ENCODE measurements around the gene DLG5.

Gene DLG5

DNA sequence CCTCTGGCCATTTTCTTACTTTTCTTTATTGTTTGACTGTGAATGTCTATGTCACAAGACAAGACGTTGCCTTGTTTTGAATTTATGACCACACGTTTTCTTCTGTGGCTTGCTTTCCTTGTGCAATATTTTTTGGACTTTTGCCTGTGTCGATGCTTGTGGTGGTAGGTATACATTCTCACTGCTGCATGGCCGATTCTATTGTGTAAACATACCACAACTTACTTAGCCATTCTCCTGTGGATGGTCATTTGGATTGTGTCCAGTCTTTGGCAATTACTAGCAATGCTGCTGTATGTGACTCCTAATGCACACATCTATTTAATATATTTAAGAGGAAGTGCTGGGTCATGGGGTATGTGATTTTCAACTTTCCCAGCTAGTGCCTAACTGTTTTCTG lies 18.0 kb upstream of the DLG5 start:
- H3K27ac ChIP-seq: no peak overlapping the region
- no peak for TF ChIP-seq CTCF (conservative IDR thresholded peaks at IDR 0.05)

- TF ChIP-seq CTCF (conservative IDR thresholded peaks at IDR 0.05): no peak
- peak overlapping the region; percentile 54 for H3K27ac ChIP-seq
Measured at GRCh38 chr10:77943121-77943901, 16.8 kb upstream of the DLG5 start.

GRCh38 chr10:77941790-77942189 lies 15.2 kb upstream of the DLG5 start:
- TF ChIP-seq CTCF (conservative IDR thresholded peaks at IDR 0.05): no peak
- no peak overlapping the region; the same call in 1 of the 2 replicates for H3K27ac ChIP-seq

GRCh38 chr10:77940627-77941026 lies 14.1 kb upstream of the DLG5 start:
- no peak for TF ChIP-seq CTCF (conservative IDR thresholded peaks at IDR 0.05)
- no peak overlapping the region for H3K27ac ChIP-seq

GRCh38 chr10:77940225-77940624 lies 13.7 kb upstream of the DLG5 start:
- no peak overlapping the region for H3K27ac ChIP-seq

DNA sequence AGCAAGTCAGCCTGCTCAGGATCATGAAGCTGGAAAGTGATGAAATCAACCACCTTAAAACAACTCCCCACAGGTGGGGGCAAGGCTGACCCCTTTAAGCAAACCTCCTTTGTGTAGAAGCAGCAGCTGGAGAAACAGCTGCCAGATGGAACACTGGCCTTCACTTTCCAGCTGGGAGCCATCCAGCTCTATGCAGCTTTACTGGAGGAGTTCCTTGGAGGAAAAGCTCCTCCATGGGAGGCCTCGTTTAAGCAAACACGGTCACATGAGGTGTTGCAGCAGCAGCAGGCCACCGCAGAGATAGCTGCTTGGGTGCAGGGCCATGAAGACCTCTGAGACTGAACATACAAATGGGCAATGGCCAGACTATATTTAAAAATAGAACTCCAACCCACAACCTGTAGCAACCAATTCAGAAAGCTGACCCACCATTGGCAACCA lies 13.0 kb upstream of the DLG5 start:
- H3K27ac ChIP-seq: no peak overlapping the region
- TF ChIP-seq CTCF (conservative IDR thresholded peaks at IDR 0.05): no peak

More at GRCh38 chr10:77940225-77940624, 13.7 kb upstream of the DLG5 start:
- TF ChIP-seq CTCF (conservative IDR thresholded peaks at IDR 0.05): no peak

DNA sequence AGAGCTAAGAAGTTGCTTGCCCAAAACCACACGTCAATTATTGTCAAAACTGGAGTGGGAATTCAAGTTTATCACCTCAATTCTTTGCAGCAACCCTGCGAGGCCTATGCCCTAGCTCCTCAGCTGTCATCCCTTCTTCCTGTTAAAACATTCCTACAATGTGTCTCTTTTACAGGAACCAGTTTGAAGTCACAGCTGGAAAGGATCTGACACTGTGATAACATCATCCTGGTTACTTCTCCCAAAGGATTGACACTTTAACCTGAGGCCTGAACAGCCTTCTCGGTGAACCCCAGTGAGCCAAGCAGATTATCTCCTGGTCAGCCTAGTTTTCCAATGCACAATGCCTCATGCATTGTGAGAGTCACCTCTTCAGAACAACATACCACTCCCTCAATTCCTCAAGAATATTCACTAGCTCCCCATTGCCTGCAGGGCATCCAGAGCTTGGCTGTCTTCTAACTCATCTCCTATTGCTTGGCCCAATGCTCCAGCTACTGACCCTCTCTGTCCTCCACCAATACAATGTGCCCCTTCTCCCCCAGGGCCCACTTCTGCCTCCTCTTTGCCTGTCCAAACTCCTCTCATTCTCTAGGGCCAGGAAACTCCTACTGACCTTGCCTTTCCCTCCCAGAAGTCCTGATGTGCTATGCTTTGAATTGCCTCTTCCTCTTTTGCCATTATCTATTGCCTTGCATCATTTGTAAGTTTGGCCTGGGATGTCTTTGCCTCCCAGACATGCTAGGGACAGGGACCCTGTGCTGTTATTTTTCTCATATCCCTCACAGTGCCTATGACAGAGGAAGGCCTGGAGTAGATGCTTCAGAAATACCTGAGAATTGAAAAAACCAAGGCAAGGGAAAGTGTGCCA lies 10.4 kb upstream of the DLG5 start:
- no peak for TF ChIP-seq CTCF (conservative IDR thresholded peaks at IDR 0.05)
- no peak overlapping the region for H3K27ac ChIP-seq
